Astrocyte (in vitro differentiated cells and primary cell): Measurements from ENCODE around the gene PCDHGA5.
"Not testable (repeated sequence)": the region's sequence is repeated elsewhere in the genome, so short reads cannot be mapped to it uniquely, and the experiment has no call there.

ENCODE experiments used
- CTCF ChIP-seq: IDR thresholded peaks from 2 replicates; pipeline ENCODE4 v1.5.1; 2011; ENCODE audit warnings: low read depth, mild to moderate bottlenecking, inconsistent platforms, low read length, moderate library complexity; ENCODE audit not compliant: insufficient read depth
- EZH2 ChIP-seq: IDR thresholded peaks from 2 replicates; pipeline ENCODE4 v1.6.1; 2012; ENCODE audit warnings: mild to moderate bottlenecking, low read length, inconsistent platforms; ENCODE audit not compliant: insufficient read depth

- not testable (repeated sequence) for TF ChIP-seq CTCF, EZH2
These were observed 50.7 kb downstream of the PCDHGA5 start for GRCh38 chr5:141414548-141415274.
